Measurements from ENCODE around the gene CD207.

GRCh38 chr2:70834881-70835280 lies 735 bp downstream of the CD207 start:
- no peak for TF ChIP-seq POLR2AphosphoS5 (IDR thresholded peaks at IDR 0.05)
- TF ChIP-seq CTCF (IDR thresholded peaks at IDR 0.05) = no peak
- no peak for TF ChIP-seq POLR2A (IDR thresholded peaks at IDR 0.05)
- TF ChIP-seq EP300 (IDR thresholded peaks at IDR 0.05; ENCODE audit: low read depth) = no peak

Measured in transverse colon (tissue), 4 donors.